WERI-Rb-1 (cell line): Measurements from ENCODE around the gene SEMA3A.
"Not testable (repeated sequence)": the region's sequence is repeated elsewhere in the genome, so short reads cannot be mapped to it uniquely, and the experiment has no call there.

Source experiments
- DNase-seq: peaks from one replicate; pipeline ENCODE4 v3.0.0-alpha.2; 2020
- H3K27ac ChIP-seq: fragments of 250-450 bp; sonication (Bioruptor Pico); 2 replicates; pipeline ENCODE4 v1.5.1; 2020; ENCODE audit warnings: mild to moderate bottlenecking, moderate library complexity
- H3K27me3 ChIP-seq: fragments of 250-450 bp; sonication (Bioruptor Pico); 2 replicates; pipeline ENCODE4 v1.5.1; 2021; ENCODE audit warnings: mild to moderate bottlenecking, low read depth, moderate library complexity; ENCODE audit not compliant: insufficient read depth, severe bottlenecking
- H3K36me3 ChIP-seq: fragments of 250-450 bp; sonication (Bioruptor Pico); 2 replicates; pipeline ENCODE4 v1.5.1; 2020; ENCODE audit warnings: mild to moderate bottlenecking, moderate library complexity
- H3K4me3 ChIP-seq: 2 replicates; pipeline ENCODE4 v1.5.1; 2011; ENCODE audit warnings: low read depth, mild to moderate bottlenecking, control low read depth, low read length
- H3K9me3 ChIP-seq: fragments of 250-450 bp; sonication (Bioruptor Pico); 2 replicates; pipeline ENCODE4 v1.5.1; 2021; ENCODE audit warnings: mild to moderate bottlenecking, moderate library complexity; ENCODE audit not compliant: severe bottlenecking
- TF ChIP-seq, protein P1 (sequence below): IDR thresholded peaks from 2 replicates; pipeline ENCODE4 v1.5.1; 2011; ENCODE audit warnings: low read depth, mild to moderate bottlenecking, control low read depth, inconsistent platforms, low read length

SEMA3A gene

DNA sequence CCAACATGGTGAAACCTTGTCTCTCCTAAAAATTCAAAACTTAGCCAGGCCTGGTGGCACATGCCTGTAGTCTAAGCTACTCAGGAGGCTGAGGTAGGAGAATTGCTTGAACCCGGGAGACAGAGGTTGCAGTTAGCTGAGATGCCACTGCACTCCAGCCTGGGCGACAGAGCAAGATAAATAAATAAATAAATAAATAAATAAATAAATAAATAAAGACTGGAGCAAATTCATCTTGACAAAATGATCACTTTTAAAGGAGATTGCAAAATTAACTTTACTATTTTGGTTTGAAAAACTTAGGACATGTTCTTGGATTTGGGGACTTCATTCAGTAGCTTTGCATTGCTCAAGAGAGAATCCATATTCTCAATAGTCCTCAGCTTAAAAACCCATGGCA lies 137.0 kb downstream of the SEMA3A start:
- no peaks in the 10 kb centered on the region for H3K9me3 ChIP-seq
- DNase-seq: no peak
- H3K4me3 ChIP-seq: no peak overlapping the region
- no peaks in the 10 kb centered on the region for H3K27me3 ChIP-seq
- TF ChIP-seq, protein P1, sequence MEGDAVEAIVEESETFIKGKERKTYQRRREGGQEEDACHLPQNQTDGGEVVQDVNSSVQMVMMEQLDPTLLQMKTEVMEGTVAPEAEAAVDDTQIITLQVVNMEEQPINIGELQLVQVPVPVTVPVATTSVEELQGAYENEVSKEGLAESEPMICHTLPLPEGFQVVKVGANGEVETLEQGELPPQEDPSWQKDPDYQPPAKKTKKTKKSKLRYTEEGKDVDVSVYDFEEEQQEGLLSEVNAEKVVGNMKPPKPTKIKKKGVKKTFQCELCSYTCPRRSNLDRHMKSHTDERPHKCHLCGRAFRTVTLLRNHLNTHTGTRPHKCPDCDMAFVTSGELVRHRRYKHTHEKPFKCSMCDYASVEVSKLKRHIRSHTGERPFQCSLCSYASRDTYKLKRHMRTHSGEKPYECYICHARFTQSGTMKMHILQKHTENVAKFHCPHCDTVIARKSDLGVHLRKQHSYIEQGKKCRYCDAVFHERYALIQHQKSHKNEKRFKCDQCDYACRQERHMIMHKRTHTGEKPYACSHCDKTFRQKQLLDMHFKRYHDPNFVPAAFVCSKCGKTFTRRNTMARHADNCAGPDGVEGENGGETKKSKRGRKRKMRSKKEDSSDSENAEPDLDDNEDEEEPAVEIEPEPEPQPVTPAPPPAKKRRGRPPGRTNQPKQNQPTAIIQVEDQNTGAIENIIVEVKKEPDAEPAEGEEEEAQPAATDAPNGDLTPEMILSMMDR: no peak
- no peaks in the 10 kb centered on the region for H3K36me3 ChIP-seq
- no peak overlapping the region for H3K27ac ChIP-seq

DNA sequence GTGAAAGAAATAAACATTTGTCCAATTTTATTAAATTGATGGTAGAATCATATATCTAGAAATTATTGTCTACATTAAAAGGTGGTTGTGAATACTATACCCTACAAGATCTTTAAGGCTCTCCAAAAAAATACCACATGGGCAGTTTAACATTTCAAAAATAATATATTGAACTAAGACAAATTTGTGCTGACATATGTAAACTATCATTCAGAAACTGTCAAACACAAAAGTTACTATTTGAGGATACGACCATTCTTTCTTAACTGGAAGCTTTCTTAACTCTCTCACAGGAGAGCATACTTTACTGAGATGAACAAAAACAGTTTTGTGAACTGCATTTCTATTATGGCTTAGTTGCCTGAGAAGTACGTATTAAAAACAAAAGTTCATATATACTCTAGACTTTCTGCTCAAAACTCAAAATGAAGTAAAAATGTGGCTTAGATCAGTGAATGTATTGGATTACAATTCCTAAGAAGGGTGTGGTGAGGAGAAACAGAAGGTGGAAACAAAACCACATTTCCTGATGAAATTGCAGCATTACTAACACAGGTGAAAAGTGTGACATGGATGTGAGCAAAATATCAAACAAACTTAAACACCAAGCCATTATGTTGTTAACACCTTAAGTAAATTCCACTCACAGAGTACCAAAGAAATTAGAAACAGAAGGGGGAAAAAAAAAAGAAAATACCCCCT lies 138.5 kb downstream of the SEMA3A start:
- Histone ChIP-seq H3K27ac (no peak overlapping the region), H3K27me3 (no peaks in the 10 kb centered on the region), H3K9me3 (no peaks in the 10 kb centered on the region), H3K36me3 (no peaks in the 10 kb centered on the region), H3K4me3 (no peak overlapping the region)
- TF ChIP-seq, protein P1: no peak
- DNase-seq: no peak

DNA sequence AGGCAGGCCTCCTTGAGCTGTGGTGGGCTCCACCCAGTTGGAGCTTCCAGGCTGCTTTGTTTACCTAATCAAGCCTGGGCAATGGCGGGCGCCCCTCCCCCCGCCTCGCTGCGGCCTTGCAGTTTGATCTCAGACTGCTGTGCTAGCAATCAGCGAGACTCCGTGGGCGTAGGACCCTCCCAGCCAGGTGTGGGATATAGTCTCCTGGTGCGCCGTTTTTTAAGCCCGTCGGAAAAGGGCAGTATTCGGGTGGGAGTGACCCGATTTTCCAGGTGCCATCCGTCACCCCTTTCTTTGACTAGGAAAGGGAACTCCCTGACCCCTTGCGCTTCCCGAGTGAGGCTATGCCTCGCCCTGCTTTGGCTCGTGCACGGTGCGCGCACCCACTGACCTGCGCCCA lies 139.4 kb downstream of the SEMA3A start:
- not testable (repeated sequence) for H3K27ac ChIP-seq, H3K4me3 ChIP-seq, H3K36me3 ChIP-seq, H3K9me3 ChIP-seq, H3K27me3 ChIP-seq, DNase-seq

DNA sequence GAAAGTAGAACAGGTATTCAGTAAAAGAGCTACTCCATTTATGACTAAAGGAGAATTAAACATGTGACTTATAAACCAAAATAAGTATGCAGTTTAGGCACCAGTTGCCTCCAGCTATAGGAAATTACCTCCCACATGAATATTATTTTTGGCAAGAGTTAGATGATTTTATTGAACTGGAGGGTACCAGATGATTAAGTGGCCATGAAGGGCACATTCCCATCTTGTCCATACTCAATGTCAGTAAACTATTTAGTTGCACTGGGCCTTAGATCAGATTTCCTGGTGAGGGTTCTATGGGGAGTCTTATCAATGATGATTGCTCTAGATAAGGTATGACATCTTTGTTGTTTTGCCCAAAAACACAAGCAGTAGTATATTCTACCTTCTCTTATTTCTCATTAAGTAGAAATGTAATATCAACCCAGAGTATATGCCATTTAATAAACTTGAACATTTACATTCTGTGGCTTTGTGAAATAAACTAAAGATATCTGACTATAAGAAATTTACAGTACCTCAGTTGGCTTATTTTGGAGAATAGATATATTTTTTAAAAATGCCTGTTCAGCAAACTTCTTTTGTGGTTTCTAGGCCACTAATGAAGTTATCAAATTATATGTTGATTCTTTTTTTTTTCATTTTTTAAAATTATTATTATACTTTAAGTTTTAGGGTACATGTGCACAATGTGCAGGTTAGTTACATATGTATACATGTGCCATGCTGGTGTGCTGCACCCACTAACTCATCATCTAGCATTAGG lies 145.3 kb downstream of the SEMA3A start:
- no peaks in the 10 kb centered on the region for H3K9me3 ChIP-seq
- H3K27ac ChIP-seq: no peak overlapping the region
- DNase-seq: no peak
- no peaks in the 10 kb centered on the region for H3K27me3 ChIP-seq
- no peaks in the 10 kb centered on the region for H3K36me3 ChIP-seq
- H3K4me3 ChIP-seq: no peak overlapping the region
- TF ChIP-seq, protein P1: no peak

DNA sequence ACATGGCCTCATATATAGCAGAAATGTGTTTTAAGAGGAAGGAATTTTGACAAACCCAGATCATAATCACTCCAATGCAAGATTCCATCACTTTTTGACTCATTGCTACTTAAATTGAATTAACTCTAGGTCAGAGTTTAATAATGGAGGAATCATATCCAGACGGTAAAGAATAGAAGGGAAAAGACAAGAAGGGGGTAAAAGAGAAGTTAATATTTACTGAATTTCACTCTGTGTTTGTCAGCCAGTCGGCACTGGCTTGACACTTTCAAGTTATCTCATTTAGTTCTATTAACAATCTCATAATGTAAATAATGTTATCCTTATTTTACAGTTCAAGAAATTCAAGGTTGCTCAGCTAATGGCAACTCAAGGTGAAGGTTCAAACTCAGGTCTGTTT lies 147.5 kb downstream of the SEMA3A start:
- Histone ChIP-seq H3K27me3 (no peaks in the 10 kb centered on the region), H3K9me3 (no peaks in the 10 kb centered on the region), H3K4me3 (no peak overlapping the region), H3K36me3 (no peaks in the 10 kb centered on the region), H3K27ac (no peak overlapping the region)
- TF ChIP-seq, protein P1: no peak
- DNase-seq: no peak

DNA sequence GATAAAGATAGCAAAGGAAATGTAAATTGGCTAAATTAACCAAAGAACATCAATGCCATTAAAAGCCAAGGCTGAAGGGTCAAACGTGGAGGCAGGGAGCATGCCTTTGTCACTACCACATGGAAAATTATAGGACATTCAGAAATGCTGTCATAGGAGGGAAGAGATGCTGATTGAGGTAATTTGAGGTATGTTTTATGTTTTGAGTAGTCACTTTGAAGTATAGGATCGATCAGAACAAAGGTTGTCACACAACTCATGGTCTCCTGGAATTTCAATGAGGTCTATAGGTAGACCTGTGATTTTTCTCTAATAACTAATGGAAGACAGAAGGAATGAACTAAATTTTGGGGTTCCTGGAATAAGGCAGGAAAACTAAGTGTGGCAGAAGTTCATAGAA lies 149.8 kb downstream of the SEMA3A start:
- DNase-seq: no peak
- Histone ChIP-seq H3K9me3 (no peaks in the 10 kb centered on the region), H3K36me3 (no peaks in the 10 kb centered on the region), H3K27me3 (no peaks in the 10 kb centered on the region), H3K27ac (no peak overlapping the region), H3K4me3 (no peak overlapping the region)
- TF ChIP-seq, protein P1: no peak
